Vagina (tissue), 2 donors: ENCODE data around the gene RAB11FIP3.

Experiments
- POLR2A ChIP-seq, 2 donors: fragments of 450-650 bp; IDR thresholded peaks; one replicate each; pipeline ENCODE4 v1.6.1; 2017; ENCODE audit warnings: antibody characterized with exemption in 2 of 2, mild to moderate bottlenecking in 2 of 2, moderate library complexity in 2 of 2
- POLR2AphosphoS5 ChIP-seq, 2 donors: sonication (generic); formaldehyde crosslinking; IDR thresholded peaks; one replicate each; pipeline ENCODE4 v1.9.0; 2017; ENCODE audit warnings: antibody characterized with exemption in 2 of 2, mild to moderate bottlenecking in 2 of 2, low read depth in 1 of 2; ENCODE audit not compliant: insufficient read depth in 1 of 2
- TF ChIP-seq, protein P1 (sequence below), 3 experiments: fragments of 450-650 bp in 2 of 3; fragments of 200-600 bp in 1 of 3; sonication (generic) in 1 of 3; IDR thresholded peaks; one replicate each; pipeline ENCODE4 v1.5.1; 2017 to 2019; ENCODE audit warnings: antibody characterized with exemption in 3 of 3, mild to moderate bottlenecking in 2 of 3, moderate library complexity in 2 of 3

DNA sequence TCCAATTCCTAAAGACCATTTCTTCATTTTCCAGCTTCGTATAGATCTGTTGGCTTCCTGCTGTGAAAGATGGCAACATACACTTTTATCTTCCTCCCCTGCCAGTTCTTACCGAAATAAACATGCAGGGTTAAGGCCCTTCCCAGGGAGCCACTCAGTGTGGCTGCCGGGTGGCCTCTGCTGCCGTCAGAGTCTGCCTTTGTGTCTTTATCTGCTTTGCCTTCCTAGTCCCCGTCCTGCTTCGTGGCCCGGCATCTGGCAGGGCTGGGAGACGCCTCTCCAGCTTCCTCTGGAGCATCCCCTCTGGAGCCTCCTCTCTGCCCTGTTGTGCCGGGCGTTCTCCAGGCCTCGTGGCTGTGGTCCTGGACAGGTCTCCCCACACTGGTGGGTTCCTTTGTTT lies 71.8 kb downstream of the RAB11FIP3 start:
- TF ChIP-seq, protein P1, sequence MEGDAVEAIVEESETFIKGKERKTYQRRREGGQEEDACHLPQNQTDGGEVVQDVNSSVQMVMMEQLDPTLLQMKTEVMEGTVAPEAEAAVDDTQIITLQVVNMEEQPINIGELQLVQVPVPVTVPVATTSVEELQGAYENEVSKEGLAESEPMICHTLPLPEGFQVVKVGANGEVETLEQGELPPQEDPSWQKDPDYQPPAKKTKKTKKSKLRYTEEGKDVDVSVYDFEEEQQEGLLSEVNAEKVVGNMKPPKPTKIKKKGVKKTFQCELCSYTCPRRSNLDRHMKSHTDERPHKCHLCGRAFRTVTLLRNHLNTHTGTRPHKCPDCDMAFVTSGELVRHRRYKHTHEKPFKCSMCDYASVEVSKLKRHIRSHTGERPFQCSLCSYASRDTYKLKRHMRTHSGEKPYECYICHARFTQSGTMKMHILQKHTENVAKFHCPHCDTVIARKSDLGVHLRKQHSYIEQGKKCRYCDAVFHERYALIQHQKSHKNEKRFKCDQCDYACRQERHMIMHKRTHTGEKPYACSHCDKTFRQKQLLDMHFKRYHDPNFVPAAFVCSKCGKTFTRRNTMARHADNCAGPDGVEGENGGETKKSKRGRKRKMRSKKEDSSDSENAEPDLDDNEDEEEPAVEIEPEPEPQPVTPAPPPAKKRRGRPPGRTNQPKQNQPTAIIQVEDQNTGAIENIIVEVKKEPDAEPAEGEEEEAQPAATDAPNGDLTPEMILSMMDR (IDR thresholded peaks at IDR 0.05), result no peak
- TF ChIP-seq POLR2A (IDR thresholded peaks at IDR 0.05) (no peak), POLR2AphosphoS5 (IDR thresholded peaks at IDR 0.05; ENCODE audit: insufficient read depth in 1 of 2, low read depth in 1 of 2) (no peak)
